ENCODE data around the gene MTRR. TPM values are rescaled to one million over a fixed set of nuclear protein-coding genes. Genes with fewer than 3 reads are reported as not detected.

The MTRR gene
- total RNA-seq, 1 experiment from 2014 or later: 64.9 TPM

GRCh38 chr5:7849681-7850394 is 19.1 kb upstream of the MTRR start:
- ChIA-PET CTCF (no interaction called here), POLR2A (ENCODE audit: unreplicated experiment) (no interaction called here)
- Histone ChIP-seq H3K9me2 (replicated peaks; ENCODE audit: low read length) (no peaks in the 10 kb centered on the region), H3K27me3 (ENCODE audit: low read length) (peaks cover 13% of the 10 kb centered on the region), H3K4me1 (ENCODE audit: insufficient read depth, low read length) (no peaks in the 10 kb centered on the region), H3K4me2 (ENCODE audit: low read length) (no peak overlapping the region), H2AFZ (ENCODE audit: low read length) (no peak overlapping the region), H3K27ac (ENCODE audit: low read length) (no peak overlapping the region), H3F3A (ENCODE audit: low read length, unreplicated experiment) (no peaks in the 10 kb centered on the region), H3K36me3 (ENCODE audit: low read depth, low read length) (no peaks in the 10 kb centered on the region), H3K9ac (ENCODE audit: low read length) (no peak overlapping the region), H4K20me1 (ENCODE audit: low read length) (no peaks in the 10 kb centered on the region), H3K9me3 (ENCODE audit: low read length) (no peaks in the 10 kb centered on the region), H3K4me3 (ENCODE audit: low read length) (no peak overlapping the region), H3K79me2 (ENCODE audit: low read length) (no peaks in the 10 kb centered on the region)
- ATAC-seq (no peak), DNase-seq (no peak)
- TF ChIP-seq EZH2 (IDR thresholded peaks at IDR 0.05; ENCODE audit: low read length, unreplicated experiment): no peak
- TF ChIP-seq CTCF (conservative IDR thresholded peaks at IDR 0.05; ENCODE audit: low read depth, low read length): no peak
- TF ChIP-seq EZH2phosphoT487 (IDR thresholded peaks at IDR 0.05; ENCODE audit: borderline replicate concordance, low read length): no peak
- intact Hi-C loops (cut with micrococcal nuclease): no loop called here
- no TSS peak for BruUV-seq (replicated peaks)

- H4K20me1 ChIP-seq (ENCODE audit: low read length): no peaks in the 10 kb centered on the region
- no peaks in the 10 kb centered on the region for H3K79me2 ChIP-seq (ENCODE audit: low read length)
- peak; percentile 86 for ATAC-seq
- peak; percentile 46 for DNase-seq
- H3K4me2 ChIP-seq (ENCODE audit: low read length): peak within 1 kb of the TSS; percentile 71
- no peaks in the 10 kb centered on the region for H3K36me3 ChIP-seq (ENCODE audit: low read depth, low read length)
- H3K9me3 ChIP-seq (ENCODE audit: low read length): no peaks in the 10 kb centered on the region
- BruUV-seq (replicated peaks): no TSS peak
- TF ChIP-seq CTCF (conservative IDR thresholded peaks at IDR 0.05; ENCODE audit: low read depth, low read length): peak; percentile 34; the same call in 1 of the 2 replicates
- no peak for TF ChIP-seq EZH2 (IDR thresholded peaks at IDR 0.05; ENCODE audit: low read length, unreplicated experiment)
- no peak for TF ChIP-seq EZH2phosphoT487 (IDR thresholded peaks at IDR 0.05; ENCODE audit: borderline replicate concordance, low read length)
- peak within 1 kb of the TSS; percentile 58 for H3K4me3 ChIP-seq (ENCODE audit: low read length)
- no peak within 1 kb of the TSS for H3K27ac ChIP-seq (ENCODE audit: low read length)
- H3F3A ChIP-seq (ENCODE audit: low read length, unreplicated experiment): no peaks in the 10 kb centered on the region
- H3K9ac ChIP-seq (ENCODE audit: low read length): no peak within 1 kb of the TSS
- H3K9me2 ChIP-seq (replicated peaks; ENCODE audit: low read length): no peaks in the 10 kb centered on the region
- no peaks in the 10 kb centered on the region for H3K4me1 ChIP-seq (ENCODE audit: insufficient read depth, low read length)
- intact Hi-C loops (cut with micrococcal nuclease): no loop called here
- POLR2A ChIA-PET (ENCODE audit: unreplicated experiment): no interaction called here
- CTCF ChIA-PET: interaction anchor here (0.5 to 0.7 kb wide), 2 partner anchors 19 to 79 kb away, joined by 3 to 10 read pairs; no protein-coding TSS in a partner anchor
- peaks cover 7% of the 10 kb centered on the region; the same call in 1 of the 2 replicates for H3K27me3 ChIP-seq (ENCODE audit: low read length)
- peak within 1 kb of the TSS; percentile 61 for H2AFZ ChIP-seq (ENCODE audit: low read length)
These were observed 18.3 kb upstream of the MTRR start, which contains the start of gene CFAP90 for GRCh38 chr5:7850395-7851239. TSS of gene CFAP90 (minus strand) at chr5:7851133. CDS start at chr5:7851021, 112 bp downstream.
